Activated CD8-positive, alpha-beta memory T cell treated with anti-CD3 and anti-CD28 coated beads, Interleukin-2, amount 10 ng/mL, durations not matched to agents 7 days and 5 days (primary cell): Measurements from ENCODE around the gene PARVA. TPM values are rescaled to one million over a fixed set of nuclear protein-coding genes. Genes with fewer than 3 reads are reported as not detected.

Experiments
- ATAC-seq: fragments of 150-1000 bp; cut with Tn5 transposase; one replicate; pipeline ENCODE4 v1.10.0; 2021; ENCODE audit warnings: moderate library complexity
- CTCF ChIA-PET: fragments of 350-600 bp; sonication (Branson Sonifier 250); formaldehyde crosslinking; loops from one replicate; lab custom pipeline; 2021; ENCODE audit warnings: antibody characterized with exemption; lab: Charles Lee
- DNase-seq: peaks from one replicate; pipeline ENCODE4 v3.0.0-alpha.2; 2020
- H3K27ac Mint-ChIP-seq: one replicate; pipeline ENCODE4 v1.8.0; 2021; ENCODE audit warnings: mild to moderate bottlenecking, mixed read lengths
- H3K27me3 Mint-ChIP-seq: one replicate; pipeline ENCODE4 v1.8.0; 2021; ENCODE audit warnings: mixed read lengths
- H3K36me3 Mint-ChIP-seq: one replicate; pipeline ENCODE4 v1.8.0; 2021; ENCODE audit warnings: mild to moderate bottlenecking, mixed read lengths
- H3K4me1 Mint-ChIP-seq: one replicate; pipeline ENCODE4 v1.8.0; 2021; ENCODE audit warnings: mixed read lengths
- H3K4me3 Mint-ChIP-seq: one replicate; pipeline ENCODE4 v1.8.0; 2021; ENCODE audit warnings: mild to moderate bottlenecking, moderate library complexity, mixed read lengths
- H3K9me3 Mint-ChIP-seq: one replicate; pipeline ENCODE4 v1.8.0; 2022; ENCODE audit warnings: low read depth, mixed read lengths
- total RNA-seq, 2 experiments: library from RNA; stranded (reverse); gene quantifications; one replicate each; pipeline ENCODE4 v1.2.3, GENCODE V29; 2021

Gene PARVA
- total RNA-seq, 2 experiments from 2014 or later: not detected

- Mint-ChIP-seq H3K9me3 (no peaks in the 10 kb centered on the region), H3K36me3 (no peaks in the 10 kb centered on the region), H3K4me1 (no peaks in the 10 kb centered on the region), H3K4me3 (no peak overlapping the region), H3K27ac (no peak overlapping the region), H3K27me3 (peaks cover 25% of the 10 kb centered on the region)
- no peak for DNase-seq
- no peak for ATAC-seq
- CTCF ChIA-PET: interaction anchor here (0.6 kb wide), 1 partner anchor 652 kb away, joined by 4 read pairs; no protein-coding TSS in a partner anchor
These were observed 39.2 kb downstream of the PARVA start for GRCh38 chr11:12416552-12416951.

- Mint-ChIP-seq H3K27me3 (peaks cover 20% of the 10 kb centered on the region), H3K9me3 (no peaks in the 10 kb centered on the region), H3K27ac (no peak overlapping the region), H3K4me3 (no peak overlapping the region), H3K36me3 (no peaks in the 10 kb centered on the region), H3K4me1 (no peaks in the 10 kb centered on the region)
- ATAC-seq (no peak), DNase-seq (no peak)
- CTCF ChIA-PET: interaction anchor here (1.1 kb wide), 1 partner anchor 129 kb away, joined by 4 read pairs; no protein-coding TSS in a partner anchor
These were observed 40.6 kb downstream of the PARVA start for GRCh38 chr11:12417691-12418611.

GRCh38 chr11:12420040-12420439, 42.7 kb downstream of the PARVA start:
- H3K27ac Mint-ChIP-seq: no peak overlapping the region

DNA sequence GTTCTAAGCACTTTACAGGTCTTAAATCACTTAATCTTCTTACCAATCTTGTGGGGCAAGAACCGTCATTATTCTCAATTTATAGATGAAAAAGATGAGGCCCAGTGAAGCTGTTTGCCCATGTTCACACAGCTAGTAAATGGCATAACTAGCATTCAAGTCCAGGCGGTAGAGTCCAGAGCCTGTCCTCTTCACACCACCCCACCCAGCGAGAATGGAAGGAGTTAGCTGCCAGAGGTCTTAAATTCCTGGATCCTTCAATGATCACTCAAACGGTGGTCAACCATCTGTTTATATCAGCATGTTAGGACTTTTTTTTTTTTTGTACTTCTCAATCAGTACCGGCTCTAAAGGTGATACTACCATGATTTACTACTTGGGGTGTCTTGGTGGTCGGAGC, 43.3 kb downstream of the PARVA start:
- Mint-ChIP-seq H3K4me1 (no peaks in the 10 kb centered on the region), H3K4me3 (no peak overlapping the region), H3K27me3 (peaks cover 11% of the 10 kb centered on the region), H3K36me3 (no peaks in the 10 kb centered on the region), H3K9me3 (no peaks in the 10 kb centered on the region), H3K27ac (no peak overlapping the region)
- ATAC-seq (no peak), DNase-seq (no peak)
- CTCF ChIA-PET: interaction anchor here (0.7 kb wide), 1 partner anchor 621 kb away, joined by 3 read pairs; no protein-coding TSS in a partner anchor

More at GRCh38 chr11:12420040-12420439, 42.7 kb downstream of the PARVA start:
- no peaks in the 10 kb centered on the region for H3K9me3 Mint-ChIP-seq
- ATAC-seq: no peak
- H3K4me1 Mint-ChIP-seq: no peaks in the 10 kb centered on the region
- CTCF ChIA-PET: no interaction called here
- H3K4me3 Mint-ChIP-seq: no peak overlapping the region
- H3K36me3 Mint-ChIP-seq: no peaks in the 10 kb centered on the region
- no peak for DNase-seq
- peaks cover 11% of the 10 kb centered on the region for H3K27me3 Mint-ChIP-seq

DNA sequence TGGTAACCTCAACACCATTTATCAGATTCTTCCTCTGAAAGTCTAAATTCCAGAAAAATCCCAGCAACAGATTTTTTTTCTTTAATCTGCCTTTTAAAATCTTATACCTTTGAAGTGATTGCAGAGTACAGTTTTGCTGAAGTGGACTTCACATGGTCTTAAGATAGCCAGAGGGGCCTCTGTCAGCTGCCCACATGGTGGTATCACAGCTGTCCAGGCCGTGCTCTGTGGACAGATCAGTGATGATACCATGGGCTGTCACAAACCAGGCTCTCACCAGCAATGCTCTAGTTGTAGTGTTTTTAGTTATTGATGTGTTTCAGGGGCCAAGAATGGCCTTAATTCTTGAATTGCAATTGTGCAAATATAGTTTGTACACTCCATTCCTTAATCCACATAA, 44.0 kb downstream of the PARVA start:
- ATAC-seq: no peak
- H3K27me3 Mint-ChIP-seq: peaks cover 4% of the 10 kb centered on the region
- no peaks in the 10 kb centered on the region for H3K36me3 Mint-ChIP-seq
- H3K4me3 Mint-ChIP-seq: no peak overlapping the region
- no peaks in the 10 kb centered on the region for H3K4me1 Mint-ChIP-seq
- no peaks in the 10 kb centered on the region for H3K9me3 Mint-ChIP-seq
- CTCF ChIA-PET: no interaction called here
- DNase-seq: no peak
- no peak overlapping the region for H3K27ac Mint-ChIP-seq

- H3K27me3 Mint-ChIP-seq: peaks cover 5% of the 10 kb centered on the region
- no peak for ATAC-seq
These were observed 48.8 kb downstream of the PARVA start for GRCh38 chr11:12426176-12426575.

DNA sequence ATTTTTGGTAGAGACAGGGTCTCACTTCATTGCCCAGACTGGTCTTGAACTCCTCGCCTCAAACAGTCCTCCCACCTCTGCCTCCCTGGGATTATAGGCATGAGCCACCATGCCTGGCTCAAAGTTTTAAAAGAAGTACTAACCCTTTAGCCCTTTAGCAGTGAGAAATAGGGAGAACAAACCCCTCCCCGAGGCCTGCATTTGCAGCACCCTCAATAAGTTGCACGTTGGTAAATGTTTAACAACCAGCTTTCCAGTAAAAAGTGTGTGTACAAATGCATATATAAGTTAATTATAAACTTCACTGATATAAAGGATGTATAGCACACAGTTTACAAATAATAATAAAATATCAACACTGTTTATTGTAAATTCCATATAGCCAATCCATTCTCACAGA, 51.8 kb downstream of the PARVA start:
- H3K4me1 Mint-ChIP-seq: no peaks in the 10 kb centered on the region
- ATAC-seq: no peak
- no peak for DNase-seq
- CTCF ChIA-PET: no interaction called here
- no peak overlapping the region for H3K4me3 Mint-ChIP-seq
- peaks cover 4% of the 10 kb centered on the region for H3K27me3 Mint-ChIP-seq
- H3K36me3 Mint-ChIP-seq: no peaks in the 10 kb centered on the region
- no peaks in the 10 kb centered on the region for H3K9me3 Mint-ChIP-seq
- H3K27ac Mint-ChIP-seq: no peak overlapping the region

More at GRCh38 chr11:12426176-12426575, 48.8 kb downstream of the PARVA start:
- DNase-seq: no peak
- Mint-ChIP-seq H3K27ac (no peak overlapping the region), H3K9me3 (no peaks in the 10 kb centered on the region), H3K4me3 (no peak overlapping the region), H3K4me1 (no peaks in the 10 kb centered on the region), H3K36me3 (no peaks in the 10 kb centered on the region)
- CTCF ChIA-PET: no interaction called here

DNA sequence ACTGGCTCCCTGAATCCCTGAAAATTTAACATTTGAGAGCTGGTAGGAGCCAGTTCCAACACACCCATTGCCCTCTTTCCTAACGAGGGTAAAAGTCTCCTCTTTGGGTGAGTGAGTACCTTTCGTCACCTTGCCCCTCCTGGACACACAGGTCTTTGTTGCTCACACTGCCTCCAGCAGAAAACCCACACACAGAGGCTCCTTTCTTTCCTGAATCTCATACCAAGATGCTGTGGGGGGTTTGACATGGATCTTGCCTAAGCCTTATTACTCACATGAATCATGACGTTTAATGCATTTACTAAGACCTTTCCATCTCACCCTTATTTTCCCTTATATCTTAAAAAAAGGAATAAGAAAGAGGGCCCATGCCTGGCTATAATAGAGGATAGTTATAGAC, 53.0 kb downstream of the PARVA start:
- Mint-ChIP-seq H3K27me3 (peaks cover 3% of the 10 kb centered on the region), H3K4me1 (no peaks in the 10 kb centered on the region), H3K36me3 (no peaks in the 10 kb centered on the region), H3K9me3 (no peaks in the 10 kb centered on the region), H3K4me3 (no peak overlapping the region), H3K27ac (no peak overlapping the region)
- CTCF ChIA-PET: no interaction called here
- no peak for DNase-seq
- ATAC-seq: no peak

DNA sequence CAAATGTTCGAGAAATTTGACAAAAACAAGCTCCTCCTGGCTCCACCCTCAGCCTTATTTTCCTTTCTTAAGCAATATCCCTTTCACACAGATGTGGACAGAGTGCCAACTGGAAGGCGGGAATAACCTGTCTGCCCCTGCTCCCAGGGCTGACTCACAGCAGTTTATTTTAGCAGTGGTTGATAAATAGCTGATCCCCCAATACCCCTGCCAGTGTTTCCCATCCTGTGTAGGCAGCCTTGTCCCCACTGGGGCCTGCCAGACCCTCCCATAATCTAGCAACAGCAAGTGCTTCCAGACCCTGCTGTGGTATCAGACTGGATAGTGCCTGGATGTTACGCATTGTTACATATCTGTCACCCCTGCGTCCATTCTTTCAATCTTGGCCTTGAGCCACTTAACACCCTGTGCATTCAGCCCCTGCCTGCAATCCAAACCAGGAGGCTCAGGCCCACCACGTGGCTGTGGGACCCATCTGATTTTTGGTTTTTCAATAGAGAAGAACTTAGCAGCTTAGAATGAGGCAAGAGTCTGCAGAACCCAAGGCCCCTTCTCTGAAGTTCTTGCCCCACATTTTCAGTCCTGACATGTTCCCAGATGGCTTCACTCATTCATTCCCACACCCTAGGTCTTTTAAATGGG, 53.7 kb downstream of the PARVA start:
- Mint-ChIP-seq H3K36me3 (no peaks in the 10 kb centered on the region), H3K4me1 (no peaks in the 10 kb centered on the region), H3K27me3 (peaks cover 3% of the 10 kb centered on the region), H3K27ac (no peak overlapping the region), H3K9me3 (no peaks in the 10 kb centered on the region), H3K4me3 (no peak overlapping the region)
- CTCF ChIA-PET: no interaction called here
- no peak for DNase-seq
- ATAC-seq: no peak

DNA sequence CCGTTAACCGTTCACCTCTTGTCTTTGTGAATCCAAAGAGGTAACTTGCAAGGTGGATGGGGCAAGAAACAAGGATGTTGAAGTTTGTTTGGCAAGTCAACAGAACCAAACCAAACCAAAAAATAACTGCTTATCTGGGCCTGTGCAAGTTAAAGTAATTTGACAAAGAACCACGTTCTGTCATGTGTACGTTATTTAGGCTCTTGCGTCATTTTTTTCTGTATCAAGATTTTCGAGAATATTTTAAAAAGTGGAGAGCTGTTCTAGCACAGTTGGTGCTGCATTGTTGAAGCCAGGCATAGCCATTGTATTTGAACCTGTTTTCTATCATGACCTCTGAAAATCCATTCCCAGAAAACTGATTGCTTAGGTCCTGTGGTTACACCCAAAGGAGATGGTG, 55.1 kb downstream of the PARVA start:
- DNase-seq (no peak), ATAC-seq (no peak)
- no peaks in the 10 kb centered on the region for H3K9me3 Mint-ChIP-seq
- no peaks in the 10 kb centered on the region for H3K4me1 Mint-ChIP-seq
- H3K27me3 Mint-ChIP-seq: peaks cover 6% of the 10 kb centered on the region
- no peak overlapping the region for H3K4me3 Mint-ChIP-seq
- CTCF ChIA-PET: no interaction called here
- no peaks in the 10 kb centered on the region for H3K36me3 Mint-ChIP-seq
- H3K27ac Mint-ChIP-seq: no peak overlapping the region

DNA sequence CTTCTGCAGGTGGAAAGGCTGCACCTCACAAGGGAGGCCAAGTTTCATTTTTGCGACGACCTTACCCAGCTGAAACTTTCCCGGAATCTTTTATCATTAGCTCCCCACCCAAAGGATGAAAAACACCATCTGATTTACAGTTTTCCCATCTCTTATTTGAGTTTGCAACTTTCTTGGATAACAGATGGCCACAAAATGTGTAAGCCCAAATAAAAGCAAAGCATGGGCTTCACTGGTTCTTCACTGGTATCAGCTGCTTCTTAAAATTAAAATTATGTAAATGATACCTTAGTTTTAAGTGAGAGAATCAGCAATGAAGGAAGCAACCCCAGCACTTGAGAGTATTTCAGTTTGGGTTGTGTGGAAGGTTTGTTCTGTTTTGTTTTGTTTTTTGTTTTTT, 55.8 kb downstream of the PARVA start:
- CTCF ChIA-PET: no interaction called here
- no peak overlapping the region for H3K27ac Mint-ChIP-seq

GRCh38 chr11:12433571-12434324, 56.4 kb downstream of the PARVA start:
- ATAC-seq (no peak), DNase-seq (no peak)
- Mint-ChIP-seq H3K27ac (no peak overlapping the region), H3K9me3 (no peaks in the 10 kb centered on the region), H3K4me3 (no peak overlapping the region), H3K36me3 (no peaks in the 10 kb centered on the region), H3K27me3 (peaks cover 6% of the 10 kb centered on the region), H3K4me1 (no peaks in the 10 kb centered on the region)
- CTCF ChIA-PET: no interaction called here

More for the DNA sequence above, 55.8 kb downstream of the PARVA start:
- no peaks in the 10 kb centered on the region for H3K4me1 Mint-ChIP-seq
- DNase-seq (no peak), ATAC-seq (no peak)
- no peaks in the 10 kb centered on the region for H3K36me3 Mint-ChIP-seq
- H3K4me3 Mint-ChIP-seq: no peak overlapping the region
- no peaks in the 10 kb centered on the region for H3K9me3 Mint-ChIP-seq
- peaks cover 6% of the 10 kb centered on the region for H3K27me3 Mint-ChIP-seq

GRCh38 chr11:12434325-12434654, 56.9 kb downstream of the PARVA start:
- peaks cover 6% of the 10 kb centered on the region for H3K27me3 Mint-ChIP-seq
- CTCF ChIA-PET: no interaction called here
- no peak overlapping the region for H3K27ac Mint-ChIP-seq
- no peaks in the 10 kb centered on the region for H3K9me3 Mint-ChIP-seq
- no peaks in the 10 kb centered on the region for H3K36me3 Mint-ChIP-seq
- DNase-seq (no peak), ATAC-seq (no peak)
- no peak overlapping the region for H3K4me3 Mint-ChIP-seq
- no peaks in the 10 kb centered on the region for H3K4me1 Mint-ChIP-seq
